CD14-positive monocyte (primary cell): ENCODE results near the gene CHRM2. TPM values are rescaled to one million over a fixed set of nuclear protein-coding genes. Genes with fewer than 3 reads are reported as not detected.

Source experiments
- DNase-seq, 3 donors: peaks; one replicate each; pipeline ENCODE4 v3.0.0-alpha.2; 2011 to 2022
- H2AFZ ChIP-seq: 2 replicates; pipeline ENCODE4 v1.6.0; 2012; ENCODE audit warnings: mild to moderate bottlenecking, low read depth, low read length, inconsistent platforms; ENCODE audit not compliant: insufficient read depth, poor library complexity, severe bottlenecking
- H3K27ac ChIP-seq, 2 donors: 1 replicate in 1 of 2; 2 replicates in 1 of 2; pipeline ENCODE4 v1.5.1; 2012 to 2013; ENCODE audit warnings: low read length in 2 of 2, control low read depth in 1 of 2, inconsistent platforms in 1 of 2, low read depth in 1 of 2, mild to moderate bottlenecking in 1 of 2
- H3K27me3 ChIP-seq, 2 donors: one replicate each; pipeline versions ENCODE4 v1.6.0 to v1.6.1; 2011 to 2013; ENCODE audit warnings: low read length in 2 of 2; ENCODE audit not compliant: control insufficient read depth in 2 of 2, insufficient read depth in 2 of 2
- H3K36me3 ChIP-seq, 2 donors: replicated peaks in 1 of 2; 1 replicate in 1 of 2; 2 replicates in 1 of 2; pipeline versions ENCODE4 v1.5.1 to v1.6.1; 2012 to 2013; ENCODE audit warnings: low read length in 2 of 2, control low read depth in 1 of 2, inconsistent platforms in 1 of 2, mild to moderate bottlenecking in 1 of 2; ENCODE audit not compliant: insufficient read depth in 2 of 2, control insufficient read depth in 1 of 2
- H3K4me1 ChIP-seq, 2 donors: 1 replicate in 1 of 2; 2 replicates in 1 of 2; pipeline versions ENCODE4 v1.5.1 to v1.6.1; 2012 to 2013; ENCODE audit warnings: low read length in 2 of 2, control low read depth in 1 of 2, inconsistent platforms in 1 of 2, mild to moderate bottlenecking in 1 of 2, moderate library complexity in 1 of 2; ENCODE audit not compliant: insufficient read depth in 2 of 2, control insufficient read depth in 1 of 2
- H3K4me2 ChIP-seq: replicated peaks from 2 replicates; pipeline ENCODE3; 2012; ENCODE audit warnings: low read length, moderate library complexity, mild to moderate bottlenecking; ENCODE audit not compliant: poor library complexity, severe bottlenecking; ENCODE audit errors: extremely low read depth
- H3K4me3 ChIP-seq, 3 experiments: fragments of 200-600 bp in 1 of 3; sonication (generic) in 1 of 3; replicated peaks in 1 of 3; 1 replicate in 2 of 3; 2 replicates in 1 of 3; pipeline ENCODE4 v1.5.1; 2011 to 2013; ENCODE audit warnings: low read length in 3 of 3, mild to moderate bottlenecking in 3 of 3, control low read depth in 2 of 3, low read depth in 2 of 3, inconsistent platforms in 1 of 3, moderate library complexity in 1 of 3
- H3K79me2 ChIP-seq: 2 replicates; pipeline ENCODE4 v1.6.0; 2012; ENCODE audit warnings: mild to moderate bottlenecking, control low read depth, inconsistent platforms, low read length, moderate library complexity; ENCODE audit not compliant: insufficient read depth
- H3K9ac ChIP-seq: 2 replicates; pipeline ENCODE4 v1.6.0; 2017; ENCODE audit warnings: low read length, mild to moderate bottlenecking; ENCODE audit not compliant: insufficient read depth, poor library complexity, severe bottlenecking
- H3K9me3 ChIP-seq, 2 donors: replicated peaks in 1 of 2; 1 replicate in 1 of 2; 2 replicates in 1 of 2; pipeline versions ENCODE4 v1.5.1 to v1.6.1; 2012 to 2013; ENCODE audit warnings: low read length in 2 of 2, control low read depth in 1 of 2; ENCODE audit not compliant: control insufficient read depth in 1 of 2, insufficient read depth in 1 of 2
- H4K20me1 ChIP-seq: 2 replicates; pipeline ENCODE4 v1.6.0; 2012; ENCODE audit warnings: mild to moderate bottlenecking, low read length, control low read depth, moderate library complexity; ENCODE audit not compliant: insufficient read depth
- H3K27ac Mint-ChIP-seq, 7 donors: one replicate each; pipeline ENCODE4 v1.8.0; 2020; ENCODE audit warnings: mild to moderate bottlenecking in 7 of 7, mixed read lengths in 7 of 7, moderate library complexity in 6 of 7, inconsistent platforms in 2 of 7
- H3K27me3 Mint-ChIP-seq, 3 donors: one replicate each; pipeline ENCODE4 v1.8.0; 2021 to 2022; ENCODE audit warnings: low read depth in 3 of 3, mild to moderate bottlenecking in 3 of 3, mixed read lengths in 3 of 3, moderate library complexity in 3 of 3, inconsistent platforms in 1 of 3
- H3K36me3 Mint-ChIP-seq, 2 donors: one replicate each; pipeline ENCODE4 v1.8.0; 2020; ENCODE audit warnings: mixed read lengths in 2 of 2, inconsistent platforms in 1 of 2, mild to moderate bottlenecking in 1 of 2
- H3K4me1 Mint-ChIP-seq: one replicate; pipeline ENCODE4 v1.8.0; 2020; ENCODE audit warnings: mild to moderate bottlenecking, mixed read lengths
- H3K4me3 Mint-ChIP-seq, 2 donors: one replicate each; pipeline ENCODE4 v1.8.0; 2020; ENCODE audit warnings: mild to moderate bottlenecking in 2 of 2, mixed read lengths in 2 of 2, moderate library complexity in 1 of 2
- H3K9me3 Mint-ChIP-seq, 7 donors: one replicate each; pipeline ENCODE4 v1.8.0; 2020 to 2022; ENCODE audit warnings: mixed read lengths in 7 of 7, mild to moderate bottlenecking in 6 of 7, moderate library complexity in 6 of 7, inconsistent platforms in 2 of 7
- WGBS: methylation state at CpG from one replicate; pipeline ENCODE4 v1.1.5; 2013; ENCODE audit warnings: missing lambda C conversion rate; ENCODE audit not compliant: insufficient coverage; 5-methylcytosine and 5-hydroxymethylcytosine counted together
- intact Hi-C, 2 donors: fragments of 100-400 bp; cut with micrococcal nuclease; formaldehyde crosslinking; loops; one replicate each; pipeline versions ENCODE4 v1.15.0 to v1.15.1; 2023
- polyA plus RNA-seq, 3 donors: library from polyadenylated mRNA; depleted of rRNA in 1 of 3; unstranded in 2 of 3; stranded (reverse) in 1 of 3; fragments of 300-500 nt in 2 of 3; fragments of >200 nt in 1 of 3; fragmentation: Illumina TruSeq in 2 of 3; gene quantifications; 1 replicate in 2 of 3; 2 replicates in 1 of 3; pipeline ENCODE4 v1.2.3, GENCODE V29; 2012 to 2021
- TF ChIP-seq, protein P1 (sequence below): fragments of 200-600 bp; IDR thresholded peaks from one replicate; pipeline ENCODE4 v1.8.0; 2022; ENCODE audit warnings: antibody characterized with exemption, mild to moderate bottlenecking

CHRM2 gene
- polyA plus RNA-seq, 3 donors, result not detected

DNA sequence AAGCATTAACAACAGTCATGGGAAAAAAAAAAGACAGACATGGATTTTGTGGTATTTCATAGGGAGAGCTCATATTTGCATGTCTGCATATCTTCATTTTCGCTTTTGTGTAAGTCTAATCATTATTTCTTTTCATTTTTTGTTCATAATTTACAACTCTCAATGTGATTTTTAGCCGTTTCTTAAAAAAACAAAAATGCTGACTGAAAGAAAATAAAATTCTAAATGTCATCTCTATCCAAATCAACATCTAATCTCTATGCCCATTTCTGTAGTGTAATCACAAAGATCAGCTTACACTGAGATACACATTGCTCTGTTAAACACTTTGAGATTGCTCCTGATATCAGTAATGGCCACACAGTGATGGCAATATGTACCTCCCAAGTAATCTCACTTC is 29.2 kb downstream of the CHRM2 start:
- H3K9ac ChIP-seq, result no peak overlapping the region
- no peaks in the 10 kb centered on the region for H3K27me3 ChIP-seq
- intact Hi-C loops, result no loop called here
- H3K27ac Mint-ChIP-seq, result no peak overlapping the region
- no peak overlapping the region for H2AFZ ChIP-seq
- no peak for DNase-seq
- H3K4me3 Mint-ChIP-seq, result no peak overlapping the region
- no peaks in the 10 kb centered on the region for H4K20me1 ChIP-seq
- no peaks in the 10 kb centered on the region for H3K4me1 Mint-ChIP-seq
- peaks cover 0 to 9% (median 1%) of the 10 kb centered on the region in 7 donors for H3K9me3 Mint-ChIP-seq
- no peak overlapping the region for H3K27ac ChIP-seq
- no CpG with 5 or more reads among the region's 2 CpGs for WGBS
- no peaks in the 10 kb centered on the region for H3K36me3 ChIP-seq
- TF ChIP-seq, protein P1, sequence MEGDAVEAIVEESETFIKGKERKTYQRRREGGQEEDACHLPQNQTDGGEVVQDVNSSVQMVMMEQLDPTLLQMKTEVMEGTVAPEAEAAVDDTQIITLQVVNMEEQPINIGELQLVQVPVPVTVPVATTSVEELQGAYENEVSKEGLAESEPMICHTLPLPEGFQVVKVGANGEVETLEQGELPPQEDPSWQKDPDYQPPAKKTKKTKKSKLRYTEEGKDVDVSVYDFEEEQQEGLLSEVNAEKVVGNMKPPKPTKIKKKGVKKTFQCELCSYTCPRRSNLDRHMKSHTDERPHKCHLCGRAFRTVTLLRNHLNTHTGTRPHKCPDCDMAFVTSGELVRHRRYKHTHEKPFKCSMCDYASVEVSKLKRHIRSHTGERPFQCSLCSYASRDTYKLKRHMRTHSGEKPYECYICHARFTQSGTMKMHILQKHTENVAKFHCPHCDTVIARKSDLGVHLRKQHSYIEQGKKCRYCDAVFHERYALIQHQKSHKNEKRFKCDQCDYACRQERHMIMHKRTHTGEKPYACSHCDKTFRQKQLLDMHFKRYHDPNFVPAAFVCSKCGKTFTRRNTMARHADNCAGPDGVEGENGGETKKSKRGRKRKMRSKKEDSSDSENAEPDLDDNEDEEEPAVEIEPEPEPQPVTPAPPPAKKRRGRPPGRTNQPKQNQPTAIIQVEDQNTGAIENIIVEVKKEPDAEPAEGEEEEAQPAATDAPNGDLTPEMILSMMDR, result no peak
- no peak overlapping the region for H3K4me3 ChIP-seq
- H3K4me1 ChIP-seq, result no peaks in the 10 kb centered on the region
- no peaks in the 10 kb centered on the region for H3K27me3 Mint-ChIP-seq
- H3K36me3 Mint-ChIP-seq, result no peaks in the 10 kb centered on the region
- H3K79me2 ChIP-seq, result no peaks in the 10 kb centered on the region
- no peak overlapping the region for H3K4me2 ChIP-seq
- H3K9me3 ChIP-seq, result no peaks in the 10 kb centered on the region

DNA sequence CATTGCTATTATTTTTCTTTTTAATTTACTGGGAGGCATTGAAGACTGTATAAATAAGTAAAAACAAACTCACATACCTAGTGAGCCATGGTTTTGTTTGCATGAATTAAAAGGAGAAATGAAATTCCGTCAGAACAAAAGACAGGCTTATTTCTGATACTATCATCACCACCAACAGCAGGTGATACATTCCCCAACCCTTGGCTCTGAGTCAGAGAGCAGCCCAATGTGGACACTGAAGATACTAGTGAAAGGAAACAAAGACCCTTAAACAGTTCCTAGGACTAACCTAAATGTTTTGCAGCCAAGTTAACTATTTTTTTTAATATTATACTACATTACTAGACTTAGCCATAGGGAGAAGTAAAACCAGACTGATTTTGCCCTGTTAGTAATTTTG is 31.6 kb downstream of the CHRM2 start:
- intact Hi-C loops, result no loop called here
- no peak overlapping the region for H2AFZ ChIP-seq

More for the DNA sequence above, 31.6 kb downstream of the CHRM2 start:
- Mint-ChIP-seq H3K36me3 (no peaks in the 10 kb centered on the region), H3K4me1 (no peaks in the 10 kb centered on the region), H3K9me3 (peaks cover 0 to 2% (median 0%) of the 10 kb centered on the region in 7 donors), H3K27me3 (no peaks in the 10 kb centered on the region), H3K27ac (no peak overlapping the region), H3K4me3 (no peak overlapping the region)
- H3K4me2 ChIP-seq, result no peak overlapping the region
- H3K36me3 ChIP-seq, result no peaks in the 10 kb centered on the region
- no CpG with 5 or more reads among the region's 1 CpG for WGBS
- no peaks in the 10 kb centered on the region for H4K20me1 ChIP-seq
- no peaks in the 10 kb centered on the region for H3K9me3 ChIP-seq
- H3K79me2 ChIP-seq, result no peaks in the 10 kb centered on the region
- no peak for DNase-seq
- H3K27ac ChIP-seq, result no peak overlapping the region
- TF ChIP-seq, protein P1, result no peak
- H3K27me3 ChIP-seq, result no peaks in the 10 kb centered on the region
- H3K9ac ChIP-seq, result no peak overlapping the region
- no peak overlapping the region for H3K4me3 ChIP-seq
- no peaks in the 10 kb centered on the region for H3K4me1 ChIP-seq
